GM10266 (cell line): ENCODE data around the gene MYBPHL.

Experiments
- DNase-seq: peaks from one replicate; pipeline ENCODE4 v3.0.0; 2012; ENCODE audit errors: extremely low spot score
- TF ChIP-seq, protein P1 (sequence below): IDR thresholded peaks from 2 replicates; pipeline ENCODE4 v1.5.1; 2012; ENCODE audit warnings: mild to moderate bottlenecking, low read depth; ENCODE audit not compliant: control insufficient read depth, insufficient read depth; ENCODE audit errors: missing control alignments

MYBPHL gene, protein sequence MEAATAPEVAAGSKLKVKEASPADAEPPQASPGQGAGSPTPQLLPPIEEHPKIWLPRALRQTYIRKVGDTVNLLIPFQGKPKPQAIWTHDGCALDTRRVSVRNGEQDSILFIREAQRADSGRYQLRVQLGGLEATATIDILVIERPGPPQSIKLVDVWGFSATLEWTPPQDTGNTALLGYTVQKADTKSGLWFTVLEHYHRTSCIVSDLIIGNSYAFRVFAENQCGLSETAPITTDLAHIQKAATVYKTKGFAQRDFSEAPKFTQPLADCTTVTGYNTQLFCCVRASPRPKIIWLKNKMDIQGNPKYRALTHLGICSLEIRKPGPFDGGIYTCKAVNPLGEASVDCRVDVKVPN

DNA sequence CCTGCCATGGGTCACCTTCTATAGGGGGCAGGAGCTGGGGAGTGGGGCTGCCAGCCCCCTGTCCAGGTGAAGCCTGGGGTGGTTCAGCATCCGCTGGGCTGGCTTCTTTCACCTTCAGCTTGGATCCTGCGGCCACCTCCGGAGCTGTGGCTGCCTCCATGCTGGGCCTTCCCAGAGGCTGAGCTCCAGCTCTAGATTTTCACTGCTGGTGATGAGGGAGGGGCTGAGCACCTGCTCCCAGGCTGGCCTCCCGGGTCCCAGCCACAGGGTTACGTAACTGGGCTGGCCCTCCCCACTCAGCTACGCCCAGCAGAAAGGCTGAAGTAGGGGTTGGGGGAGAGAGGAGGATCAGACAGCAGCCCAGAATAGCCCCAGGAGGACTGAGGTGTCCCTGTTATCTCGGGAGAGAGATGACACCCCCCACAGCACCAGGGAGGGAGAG is at the start of gene MYBPHL:
Gene MYBPHL (minus strand): TSS at position 180 of the 442 bp plus-strand sequence. CDS start 20 bp downstream, at position 160.
- TF ChIP-seq, protein P1, sequence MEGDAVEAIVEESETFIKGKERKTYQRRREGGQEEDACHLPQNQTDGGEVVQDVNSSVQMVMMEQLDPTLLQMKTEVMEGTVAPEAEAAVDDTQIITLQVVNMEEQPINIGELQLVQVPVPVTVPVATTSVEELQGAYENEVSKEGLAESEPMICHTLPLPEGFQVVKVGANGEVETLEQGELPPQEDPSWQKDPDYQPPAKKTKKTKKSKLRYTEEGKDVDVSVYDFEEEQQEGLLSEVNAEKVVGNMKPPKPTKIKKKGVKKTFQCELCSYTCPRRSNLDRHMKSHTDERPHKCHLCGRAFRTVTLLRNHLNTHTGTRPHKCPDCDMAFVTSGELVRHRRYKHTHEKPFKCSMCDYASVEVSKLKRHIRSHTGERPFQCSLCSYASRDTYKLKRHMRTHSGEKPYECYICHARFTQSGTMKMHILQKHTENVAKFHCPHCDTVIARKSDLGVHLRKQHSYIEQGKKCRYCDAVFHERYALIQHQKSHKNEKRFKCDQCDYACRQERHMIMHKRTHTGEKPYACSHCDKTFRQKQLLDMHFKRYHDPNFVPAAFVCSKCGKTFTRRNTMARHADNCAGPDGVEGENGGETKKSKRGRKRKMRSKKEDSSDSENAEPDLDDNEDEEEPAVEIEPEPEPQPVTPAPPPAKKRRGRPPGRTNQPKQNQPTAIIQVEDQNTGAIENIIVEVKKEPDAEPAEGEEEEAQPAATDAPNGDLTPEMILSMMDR, result no peak
- DNase-seq, result no peak

DNA sequence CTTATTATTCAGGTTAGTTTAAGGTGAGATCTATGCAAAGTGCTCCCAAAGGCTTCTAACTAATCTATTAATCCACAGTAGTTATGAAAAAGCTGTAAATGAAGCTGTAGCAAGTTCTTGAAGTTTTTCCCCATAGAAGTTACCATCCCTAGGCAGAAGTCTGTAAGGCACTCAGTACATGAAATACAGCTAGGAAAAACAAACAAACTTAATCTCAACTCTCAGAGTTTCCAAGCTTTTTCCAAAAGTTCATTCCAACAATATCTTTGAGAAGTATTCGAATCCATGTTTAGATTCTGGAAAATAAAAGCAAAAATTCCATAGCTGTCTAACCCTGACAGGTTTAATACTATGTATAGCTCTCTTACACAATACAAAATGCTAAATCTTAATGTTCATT is 49.7 kb upstream of the MYBPHL start:
- no peak for DNase-seq
- TF ChIP-seq, protein P1, result no peak

DNA sequence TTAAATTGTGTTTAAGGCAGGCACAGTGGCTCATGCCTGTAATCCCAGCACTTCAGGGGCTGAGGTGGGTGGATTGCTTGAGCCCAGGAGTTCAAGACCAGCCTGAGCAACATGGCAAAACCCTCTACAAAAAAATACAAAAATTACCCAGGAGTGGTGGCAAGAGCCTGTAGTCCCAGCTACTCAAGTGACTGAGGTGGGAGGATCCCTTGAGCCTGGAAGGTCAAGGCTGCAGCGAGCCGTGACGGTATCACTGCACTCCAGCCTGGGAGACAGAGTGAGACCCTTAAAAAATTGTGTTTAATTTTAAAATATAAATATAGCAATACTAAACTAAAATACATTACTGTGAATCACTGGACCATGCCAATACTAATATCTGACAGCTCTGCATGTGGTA is 48.1 kb upstream of the MYBPHL start:
- TF ChIP-seq, protein P1, result no peak
- no peak for DNase-seq

DNA sequence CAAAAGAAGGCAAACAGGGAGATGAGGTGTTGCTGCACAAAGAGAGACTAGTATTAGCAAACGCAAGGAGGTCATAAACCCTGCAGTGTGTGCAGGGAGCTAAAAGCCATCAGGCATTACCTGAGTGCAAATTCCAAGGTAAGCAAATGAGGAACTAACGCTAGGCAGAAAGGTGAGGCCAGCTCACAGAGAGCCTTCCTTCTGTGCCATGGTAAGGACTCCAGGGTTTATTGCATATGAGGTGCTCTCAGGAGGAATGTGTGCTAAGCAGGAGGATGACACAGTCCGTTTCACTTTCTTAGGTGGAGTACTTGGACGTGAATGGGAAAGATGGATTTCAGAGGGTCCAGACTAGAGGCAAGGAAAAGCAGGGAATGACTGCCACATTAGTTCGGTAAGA is 44.6 kb upstream of the MYBPHL start:
- DNase-seq, result no peak
- TF ChIP-seq, protein P1, result no peak

DNA sequence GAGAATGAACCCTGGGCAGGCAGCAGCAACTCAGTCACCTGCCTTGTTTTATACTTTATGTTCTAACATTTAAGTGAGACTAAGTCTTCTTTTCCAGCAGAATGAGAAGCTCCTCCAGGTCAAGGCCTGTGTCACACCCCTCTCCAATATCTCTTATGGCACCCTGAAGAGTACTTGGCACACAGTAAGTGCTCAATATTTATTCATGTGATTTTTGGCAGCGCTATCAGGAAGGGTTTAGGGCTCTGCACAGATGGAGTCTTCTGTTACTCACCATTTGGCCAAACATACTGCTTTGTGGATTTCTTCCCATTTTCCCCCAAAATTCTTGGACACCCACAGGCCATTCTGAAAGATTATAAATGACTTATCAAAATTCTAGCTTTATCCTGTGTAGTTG is 43.8 kb upstream of the MYBPHL start:
- TF ChIP-seq, protein P1, result no peak
- DNase-seq, result no peak

DNA sequence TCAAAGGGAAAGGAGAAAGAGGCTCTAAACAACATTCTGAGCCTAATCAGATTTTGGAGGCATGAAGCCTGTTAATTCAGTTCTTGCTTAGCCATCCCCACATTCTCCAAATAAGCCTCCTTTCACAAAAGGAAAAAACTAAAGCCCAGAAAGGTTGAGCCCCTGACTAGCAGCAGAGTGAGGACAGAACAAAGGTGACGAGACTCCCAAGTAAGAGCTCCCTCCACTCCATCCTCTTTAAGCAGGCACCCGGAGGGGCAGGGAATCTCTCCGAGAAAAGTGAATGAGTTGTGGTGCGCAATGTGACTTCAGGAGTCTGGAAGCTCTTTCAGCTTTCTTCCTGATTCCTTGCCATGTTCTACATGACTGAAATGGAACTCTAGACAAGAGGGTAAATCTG is 43.4 kb upstream of the MYBPHL start:
- TF ChIP-seq, protein P1, result no peak

DNA sequence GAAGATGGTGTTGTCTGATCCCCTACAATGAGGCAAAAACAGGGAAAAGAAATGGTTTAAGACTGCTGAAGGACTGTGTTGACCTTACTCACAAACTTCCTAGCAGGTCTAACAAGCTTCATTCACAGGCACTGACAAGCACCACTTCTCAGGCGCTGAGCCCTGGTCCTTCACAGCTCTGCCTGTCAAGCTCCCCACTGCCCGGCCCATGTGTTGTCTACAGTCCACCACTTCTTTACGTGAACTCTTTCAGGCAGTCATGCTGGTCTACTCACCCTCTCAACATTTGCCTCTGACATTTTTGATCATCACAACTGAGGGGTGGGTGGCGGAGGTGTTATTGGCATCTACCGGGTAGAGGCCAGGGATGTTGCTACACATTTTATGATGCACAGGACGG is 40.7 kb upstream of the MYBPHL start:
- TF ChIP-seq, protein P1, result no peak
- no peak for DNase-seq

More for the DNA sequence above, 43.4 kb upstream of the MYBPHL start:
- no peak for DNase-seq
